Pancreas (tissue), 10 donors: ENCODE measurements around the gene COL8A2. TPM values are rescaled to one million over a fixed set of nuclear protein-coding genes. Genes with fewer than 3 reads are reported as not detected.
A peak's percentile ranks its signal among the peaks of the same experiment; 100 is the strongest.

Experiments
- ATAC-seq, 4 donors: fragments of 200-7000 bp; cut with Tn5 transposase; one replicate each; pipeline versions ENCODE4 v1.8.0 to v1.9.1; 2020; ENCODE audit warnings: mild to moderate bottlenecking in 4 of 4, moderate library complexity in 4 of 4
- DNase-seq, 6 donors: peaks; one replicate each; pipeline ENCODE4 v3.0.0-alpha.2; 2020
- FAIRE-seq: peaks from 2 replicates; lab custom pipeline; 2012; peaks lifted over from hg19 to GRCh38; lab: Jason Lieb, UNC
- H3K27ac ChIP-seq, 4 donors: fragments of 200-600 bp; sonication (generic); 1 replicate in 3 of 4; 2 replicates in 1 of 4; pipeline versions ENCODE4 v1.5.0 to v1.8.0; 2020
- H3K27me3 ChIP-seq, 4 donors: fragments of 200-600 bp; one replicate each; pipeline ENCODE4 v1.8.0; 2021
- H3K36me3 ChIP-seq, 3 donors: fragments of 200-600 bp; sonication (generic) in 1 of 3; one replicate each; pipeline versions ENCODE4 v1.5.0 to v1.8.0; 2020 to 2021
- H3K4me1 ChIP-seq, 3 donors: fragments of 200-600 bp; one replicate each; pipeline ENCODE4 v1.8.0; 2021
- H3K4me3 ChIP-seq, 4 donors: fragments of 200-600 bp; sonication (generic) in 2 of 4; one replicate each; pipeline versions ENCODE4 v1.5.0 to v1.8.0; 2020 to 2021
- H3K9me3 ChIP-seq, 4 donors: fragments of 200-600 bp; one replicate each; pipeline ENCODE4 v1.8.0; 2021
- WGBS, 2 donors: extraction: QIAGEN DNeasy Blood & Tissue Kit; methylation state at CpG; one replicate each; pipeline ENCODE4 v1.1.7; 2013; 5-methylcytosine and 5-hydroxymethylcytosine counted together
- intact Hi-C, 3 donors: fragments of 100-400 bp; cut with DNase I; formaldehyde crosslinking; loops; one replicate each; pipeline versions ENCODE4 v1.11.1 to v1.14.2; 2022
- polyA plus RNA-seq, 2 donors: library from polyadenylated mRNA; stranded (reverse); fragments of 200-250 nt; gene quantifications; one replicate each; pipeline ENCODE4 v1.2.3, GENCODE V29; 2013
- total RNA-seq, 6 donors: library from RNA; stranded (reverse); fragmentation: NEBNext Ultra II Directional in 4 of 6; extraction: Animal tissue kit (Norgen Biotek cat#: 25700) in 4 of 6; gene quantifications; one replicate each; pipeline versions ENCODE4 v1.2.1 to v1.2.4, GENCODE V29; 2021 to 2023
- TF ChIP-seq, protein P1 (sequence below), 4 donors: fragments of 200-600 bp; sonication (generic) in 3 of 4; IDR thresholded peaks; one replicate each; pipeline versions ENCODE4 v1.5.0 to v1.8.0; 2021; ENCODE audit warnings: antibody characterized with exemption in 4 of 4
- donor health status: healthy with polysubstance abuse.
- donor health status: DM: no; HTN: no; CAD: no; lungs with moderate emphysema.
- donor health status: DM: no; HTN: no; CAD: no.
- donor health status: control.
- donor health status: control.
- donor health status: Bipolar disorder and iron deficiency.
- donor health status: DM: yes; HTN: yes; CAD: no.
- donor health status: DM: no; HTN: no; CAD: no.
- donor health status: DM: no; HTN: no; CAD: no.
- donor health status: DM: yes; HTN: yes; CAD: no.

Gene COL8A2
- total and polyA plus RNA-seq, 8 donors, result 0.12 to 3.3 (median 0.36) TPM

DNA sequence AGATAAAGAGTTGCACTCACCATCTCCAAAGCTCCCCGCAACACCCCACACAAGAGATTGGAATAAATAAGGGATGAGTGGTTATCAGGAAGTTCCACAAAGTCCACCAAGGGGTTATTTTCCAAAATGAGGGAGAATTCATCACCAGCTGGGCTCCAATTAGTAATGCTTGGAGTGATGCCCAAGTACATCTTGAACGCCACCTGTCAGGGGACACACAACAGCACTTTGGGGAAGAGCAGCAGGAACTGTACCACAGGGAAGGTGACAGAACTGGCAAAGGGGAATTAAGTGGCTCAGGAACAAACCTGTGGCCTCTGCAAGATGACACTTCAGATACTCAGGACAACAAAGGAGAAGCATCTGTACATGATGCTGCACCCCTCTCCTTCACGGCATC, 12.8 kb upstream of the COL8A2 start:
- FAIRE-seq (no peak), DNase-seq (no peak), ATAC-seq (no peak)
- Histone ChIP-seq H3K36me3 (peaks cover 0 to 23% (median 4%) of the 10 kb centered on the region in 3 donors), H3K27me3 (no peaks in the 10 kb centered on the region), H3K4me1 (peaks cover 3 to 11% (median 5%) of the 10 kb centered on the region in 3 donors), H3K27ac (no peak overlapping the region), H3K4me3 (no peak overlapping the region), H3K9me3 (no peaks in the 10 kb centered on the region)
- intact Hi-C loops, result no loop called here
- TF ChIP-seq, protein P1, sequence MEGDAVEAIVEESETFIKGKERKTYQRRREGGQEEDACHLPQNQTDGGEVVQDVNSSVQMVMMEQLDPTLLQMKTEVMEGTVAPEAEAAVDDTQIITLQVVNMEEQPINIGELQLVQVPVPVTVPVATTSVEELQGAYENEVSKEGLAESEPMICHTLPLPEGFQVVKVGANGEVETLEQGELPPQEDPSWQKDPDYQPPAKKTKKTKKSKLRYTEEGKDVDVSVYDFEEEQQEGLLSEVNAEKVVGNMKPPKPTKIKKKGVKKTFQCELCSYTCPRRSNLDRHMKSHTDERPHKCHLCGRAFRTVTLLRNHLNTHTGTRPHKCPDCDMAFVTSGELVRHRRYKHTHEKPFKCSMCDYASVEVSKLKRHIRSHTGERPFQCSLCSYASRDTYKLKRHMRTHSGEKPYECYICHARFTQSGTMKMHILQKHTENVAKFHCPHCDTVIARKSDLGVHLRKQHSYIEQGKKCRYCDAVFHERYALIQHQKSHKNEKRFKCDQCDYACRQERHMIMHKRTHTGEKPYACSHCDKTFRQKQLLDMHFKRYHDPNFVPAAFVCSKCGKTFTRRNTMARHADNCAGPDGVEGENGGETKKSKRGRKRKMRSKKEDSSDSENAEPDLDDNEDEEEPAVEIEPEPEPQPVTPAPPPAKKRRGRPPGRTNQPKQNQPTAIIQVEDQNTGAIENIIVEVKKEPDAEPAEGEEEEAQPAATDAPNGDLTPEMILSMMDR (IDR thresholded peaks at IDR 0.05), result no peak
- 91 to 93% methylated on average over 3 of the region's 3 CpGs for WGBS, 2 donors

DNA sequence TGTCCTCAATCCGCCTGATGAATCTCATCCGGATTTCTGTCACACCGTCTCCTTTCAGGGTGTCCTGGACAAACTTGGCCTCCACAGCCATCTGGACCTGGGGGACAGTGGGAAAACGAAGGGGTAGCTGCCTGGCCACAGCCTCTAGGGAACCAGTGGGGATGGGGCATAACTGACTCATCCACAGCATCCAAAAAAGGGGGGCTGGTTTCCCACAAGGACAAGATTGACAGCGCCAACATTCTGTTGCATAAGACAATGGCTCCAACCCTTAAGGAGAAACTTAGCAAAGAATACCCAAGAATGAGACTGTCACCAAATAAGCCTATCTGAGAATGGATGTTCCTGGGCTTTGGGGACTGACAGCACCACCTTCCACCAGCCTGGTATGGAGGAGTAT, 12.2 kb upstream of the COL8A2 start:
- ATAC-seq, result no peak
- WGBS, 2 donors, result 75 to 87% methylated on average over 5 of the region's 5 CpGs

DNA sequence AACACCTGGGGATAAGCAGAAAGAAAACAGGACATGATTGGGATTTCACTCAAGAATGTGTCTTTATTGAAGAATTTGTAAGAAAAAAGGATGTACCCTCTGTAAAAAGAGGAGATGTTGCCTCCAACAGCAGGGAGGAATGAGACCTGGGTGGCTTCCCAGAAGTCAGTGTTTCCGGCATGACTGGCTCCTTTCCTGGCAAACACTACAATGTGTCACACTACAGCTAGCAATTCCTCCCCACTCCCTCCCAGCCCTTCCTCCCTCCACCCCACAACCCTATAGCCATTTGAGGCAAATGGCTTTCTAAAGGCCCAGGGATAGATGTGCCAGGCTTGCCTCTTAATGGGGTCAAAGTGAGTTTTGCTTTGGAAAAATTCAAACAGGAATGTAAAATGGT, 11.5 kb upstream of the COL8A2 start:
- 67 to 74% methylated on average over 1 of the region's 1 CpG for WGBS, 2 donors
- peaks cover 0 to 6% (median 3%) of the 10 kb centered on the region in 3 donors for H3K4me1 ChIP-seq
- ATAC-seq (peak in 2 of 4 donors; percentile 18 to 55), FAIRE-seq (no peak), DNase-seq (no peak)
- H3K36me3 ChIP-seq, result peaks cover 0 to 23% (median 4%) of the 10 kb centered on the region in 3 donors
- TF ChIP-seq, protein P1 (IDR thresholded peaks at IDR 0.05), result no peak
- no peaks in the 10 kb centered on the region for H3K27me3 ChIP-seq
- no peaks in the 10 kb centered on the region for H3K9me3 ChIP-seq
- peak overlapping the region in 1 of 4 donors; percentile 50 for H3K27ac ChIP-seq
- no peak overlapping the region for H3K4me3 ChIP-seq
- intact Hi-C loops, result no loop called here

More for the DNA sequence above, 12.2 kb upstream of the COL8A2 start:
- H3K4me3 ChIP-seq, result no peak overlapping the region
- H3K27me3 ChIP-seq, result no peaks in the 10 kb centered on the region
- TF ChIP-seq, protein P1 (IDR thresholded peaks at IDR 0.05), result no peak
- no peak overlapping the region for H3K27ac ChIP-seq
- no peaks in the 10 kb centered on the region for H3K9me3 ChIP-seq
- intact Hi-C loops, result no loop called here
- H3K4me1 ChIP-seq, result peaks cover 3 to 10% (median 4%) of the 10 kb centered on the region in 3 donors
- FAIRE-seq (no peak), DNase-seq (no peak)
- peaks cover 0 to 23% (median 4%) of the 10 kb centered on the region in 3 donors for H3K36me3 ChIP-seq

DNA sequence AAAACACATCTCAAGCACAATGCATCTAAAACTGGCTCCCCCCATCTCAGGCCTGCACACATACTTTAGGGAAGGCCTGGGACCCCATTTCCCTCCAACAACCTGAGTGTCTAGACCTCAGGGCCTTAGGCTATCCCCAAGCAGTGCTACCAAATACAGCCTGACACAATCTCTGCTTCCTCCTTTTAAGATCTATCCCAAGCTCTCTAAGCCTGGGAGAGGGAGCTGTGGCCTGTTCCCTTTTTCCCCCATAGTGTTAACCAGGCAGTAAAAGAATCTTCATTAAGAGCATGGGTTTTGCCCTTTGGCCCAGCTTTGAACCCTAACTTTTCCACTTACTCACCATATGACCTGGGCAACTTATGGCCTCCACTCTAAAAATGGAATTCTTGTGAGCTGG, 10.8 kb upstream of the COL8A2 start:
- intact Hi-C loops, result no loop called here
- DNase-seq, result no peak
- Histone ChIP-seq H3K9me3 (no peaks in the 10 kb centered on the region), H3K4me3 (no peak overlapping the region), H3K27me3 (no peaks in the 10 kb centered on the region), H3K27ac (peak overlapping the region in 1 of 4 donors; percentile 50), H3K36me3 (peaks cover 0 to 23% (median 4%) of the 10 kb centered on the region in 3 donors), H3K4me1 (peaks cover 0 to 6% (median 3%) of the 10 kb centered on the region in 3 donors)
- no peak for FAIRE-seq
- TF ChIP-seq, protein P1 (IDR thresholded peaks at IDR 0.05), result no peak
- ATAC-seq, result no peak

DNA sequence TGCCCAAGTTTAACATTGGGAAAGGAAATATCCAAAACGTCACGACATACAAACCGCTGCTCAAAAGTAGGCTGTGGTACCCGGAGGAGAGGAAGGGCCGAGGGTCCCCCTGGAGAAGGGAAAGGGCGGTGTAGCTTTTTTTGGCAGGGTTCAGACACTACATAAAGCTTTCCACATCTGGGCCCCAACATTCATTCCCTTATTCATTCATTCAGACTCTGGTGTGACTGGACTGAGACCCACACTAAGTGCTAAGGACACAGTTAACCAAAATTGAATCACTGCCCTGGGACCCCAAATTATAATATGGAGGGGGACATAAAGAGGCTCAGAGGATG, 10.3 kb upstream of the COL8A2 start:
- H3K9me3 ChIP-seq, result no peaks in the 10 kb centered on the region
- TF ChIP-seq, protein P1 (IDR thresholded peaks at IDR 0.05), result no peak
- DNase-seq (no peak), ATAC-seq (no peak), FAIRE-seq (no peak)
- H3K27me3 ChIP-seq, result no peaks in the 10 kb centered on the region
- intact Hi-C loops, result no loop called here
- H3K27ac ChIP-seq, result peak overlapping the region in 2 of 4 donors; percentile 21 to 53
- peaks cover 0 to 6% (median 3%) of the 10 kb centered on the region in 3 donors for H3K4me1 ChIP-seq
- 55 to 64% methylated on average over 6 of the region's 6 CpGs for WGBS, 2 donors
- H3K36me3 ChIP-seq, result peaks cover 0 to 23% (median 4%) of the 10 kb centered on the region in 3 donors
- H3K4me3 ChIP-seq, result no peak overlapping the region
